HepG2 (cell line): ENCODE results near the gene ARFGEF3. TPM values are rescaled to one million over a fixed set of nuclear protein-coding genes. Genes with fewer than 3 reads are reported as not detected.
A peak's percentile ranks its signal among the peaks of the same experiment; 100 is the strongest.

Source experiments
- AGO2 ChIP-seq: fragments of 200-400 bp; formaldehyde crosslinking; optimal IDR thresholded peaks from 2 replicates; pipeline ENCODE3; 2017; ENCODE audit warnings: mild to moderate bottlenecking, low read depth, low read length, moderate library complexity
- BHLHE40 ChIP-seq: IDR thresholded peaks from 2 replicates; pipeline ENCODE4 v1.6.1; 2011; ENCODE audit warnings: low read length, improper control_type of control experiment
- BRD4 ChIP-seq: sonication (generic); formaldehyde crosslinking; IDR thresholded peaks from 2 replicates; pipeline ENCODE4 v1.4.0; 2020; ENCODE audit warnings: missing genetic modification reagents
- CBX1 ChIP-seq: IDR thresholded peaks from one replicate; pipeline ENCODE4 v1.6.1; 2016; ENCODE audit warnings: antibody characterized with exemption, low read depth
- CCDC6 ChIP-seq: sonication (generic); formaldehyde crosslinking; IDR thresholded peaks from 2 replicates; pipeline ENCODE4 v1.8.1; 2022; ENCODE audit warnings: mild to moderate bottlenecking, missing genetic modification reagents, moderate library complexity
- ELF1 ChIP-seq: sonication (generic); formaldehyde crosslinking; IDR thresholded peaks from 2 replicates; pipeline ENCODE4 v1.4.0; 2020; ENCODE audit warnings: missing genetic modification reagents
- FOXO1 ChIP-seq: sonication (generic); formaldehyde crosslinking; IDR thresholded peaks from 2 replicates; pipeline ENCODE4 v1.4.0; 2020; ENCODE audit warnings: missing genetic modification reagents
- GATAD2A ChIP-seq: IDR thresholded peaks from 2 replicates; pipeline ENCODE4 v1.6.1; 2016
- MXI1 ChIP-seq: IDR thresholded peaks from 3 replicates; pipeline ENCODE4 v1.6.1; 2012; ENCODE audit warnings: low read depth, low read length, inconsistent platforms, borderline replicate concordance
- NRL ChIP-seq: sonication (generic); formaldehyde crosslinking; IDR thresholded peaks from 2 replicates; pipeline ENCODE4 v1.5.0; 2020; ENCODE audit warnings: missing genetic modification reagents, mild to moderate bottlenecking, moderate library complexity, borderline replicate concordance
- POLR2AphosphoS5 ChIP-seq: IDR thresholded peaks from 2 replicates; pipeline ENCODE4 v1.6.1; 2012; ENCODE audit warnings: low read depth, low read length
- SIX4 ChIP-seq: sonication (generic); formaldehyde crosslinking; IDR thresholded peaks from 2 replicates; pipeline ENCODE4 v1.4.0; 2020; ENCODE audit warnings: missing genetic modification reagents
- SMAD3 ChIP-seq: sonication (generic); formaldehyde crosslinking; IDR thresholded peaks from 2 replicates; pipeline ENCODE4 v1.4.0; 2020; ENCODE audit warnings: missing genetic modification reagents
- SMC3 ChIP-seq: IDR thresholded peaks from 2 replicates; pipeline ENCODE4 v1.6.1; 2011; ENCODE audit warnings: low read length, improper control_type of control experiment
- ZFP36 ChIP-seq: fragments of 150-350 bp; IDR thresholded peaks from 2 replicates; pipeline ENCODE4 v1.6.1; 2018; ENCODE audit warnings: borderline replicate concordance, low read length, low read depth; ENCODE audit not compliant: partially characterized antibody
- ZNF121 ChIP-seq: sonication (generic); formaldehyde crosslinking; IDR thresholded peaks from 2 replicates; pipeline ENCODE4 v1.5.0; 2020; ENCODE audit warnings: mild to moderate bottlenecking, missing genetic modification reagents
- ZNF20 ChIP-seq: sonication (generic); formaldehyde crosslinking; IDR thresholded peaks from 2 replicates; pipeline ENCODE4 v1.4.0; 2020; ENCODE audit warnings: mild to moderate bottlenecking, moderate library complexity, missing genetic modification reagents
- ZNF33A ChIP-seq: sonication (generic); formaldehyde crosslinking; IDR thresholded peaks from 2 replicates; pipeline ENCODE4 v1.5.1; 2020; ENCODE audit warnings: missing genetic modification reagents, mild to moderate bottlenecking, moderate library complexity, borderline replicate concordance
- ZNF350 ChIP-seq: sonication (generic); formaldehyde crosslinking; IDR thresholded peaks from 2 replicates; pipeline ENCODE4 v1.4.0; 2020; ENCODE audit warnings: mild to moderate bottlenecking, low read depth, missing genetic modification reagents, borderline replicate concordance
- ZNF432 ChIP-seq: sonication (generic); formaldehyde crosslinking; IDR thresholded peaks from 2 replicates; pipeline ENCODE4 v1.5.0; 2020; ENCODE audit warnings: missing genetic modification reagents, mild to moderate bottlenecking, borderline replicate concordance
- ZNF713 ChIP-seq: sonication (generic); formaldehyde crosslinking; IDR thresholded peaks from 2 replicates; pipeline ENCODE4 v1.4.0; 2020; ENCODE audit warnings: mild to moderate bottlenecking, missing genetic modification reagents
- polyA plus RNA-seq, 8 experiments: library from polyadenylated mRNA; depleted of rRNA in 3 of 8; stranded (reverse) in 7 of 8; unstranded in 1 of 8; fragments of >200 nt; fragmentation: Illumina TruSeq in 4 of 8; extraction: Trizol in 4 of 8; gene quantifications; 2 replicates each; pipeline versions ENCODE4 v1.2.1 to v1.2.3, GENCODE V29; 2011 to 2016; ENCODE audit warnings: low read depth in 4 of 8, missing spikeins in 1 of 8, mixed read lengths in 1 of 8; ENCODE audit not compliant: insufficient read depth in 1 of 8
- total RNA-seq, 5 experiments: library from RNA; depleted of rRNA; stranded (reverse); fragments of >200 nt; fragmentation: Illumina TruSeq; extraction: Trizol; gene quantifications; 2 replicates each; pipeline ENCODE4 v1.2.3, GENCODE V29; 2016; ENCODE audit warnings: low read depth in 1 of 5
- TF ChIP-seq, protein P1 (sequence below): sonication (generic); formaldehyde crosslinking; IDR thresholded peaks from 2 replicates; pipeline ENCODE4 v1.4.0; 2020; ENCODE audit warnings: mild to moderate bottlenecking, missing genetic modification reagents
- TF ChIP-seq, protein P2 (sequence below): IDR thresholded peaks from 2 replicates; pipeline ENCODE4 v1.6.1; 2016; ENCODE audit warnings: low read depth, borderline replicate concordance
- TF ChIP-seq, protein P3 (sequence below): sonication (generic); formaldehyde crosslinking; conservative IDR thresholded peaks from 2 replicates; pipeline ENCODE4 v1.4.0; 2020; ENCODE audit warnings: missing genetic modification reagents
- TF ChIP-seq, protein P4 (sequence below): IDR thresholded peaks from 2 replicates; pipeline ENCODE4 v1.6.1; 2012; ENCODE audit warnings: low read depth, low read length, improper control_type of control experiment
- TF ChIP-seq, protein P5 (sequence below): sonication (generic); formaldehyde crosslinking; IDR thresholded peaks from 2 replicates; pipeline ENCODE4 v1.4.0; 2020; ENCODE audit warnings: missing genetic modification reagents, borderline replicate concordance

Gene ARFGEF3
- total and polyA plus RNA-seq, 2 of the 13 experiments (the other 11 are each of a cell fraction or from before 2014, with no cell fraction given): 0.60 to 2.6 TPM

DNA sequence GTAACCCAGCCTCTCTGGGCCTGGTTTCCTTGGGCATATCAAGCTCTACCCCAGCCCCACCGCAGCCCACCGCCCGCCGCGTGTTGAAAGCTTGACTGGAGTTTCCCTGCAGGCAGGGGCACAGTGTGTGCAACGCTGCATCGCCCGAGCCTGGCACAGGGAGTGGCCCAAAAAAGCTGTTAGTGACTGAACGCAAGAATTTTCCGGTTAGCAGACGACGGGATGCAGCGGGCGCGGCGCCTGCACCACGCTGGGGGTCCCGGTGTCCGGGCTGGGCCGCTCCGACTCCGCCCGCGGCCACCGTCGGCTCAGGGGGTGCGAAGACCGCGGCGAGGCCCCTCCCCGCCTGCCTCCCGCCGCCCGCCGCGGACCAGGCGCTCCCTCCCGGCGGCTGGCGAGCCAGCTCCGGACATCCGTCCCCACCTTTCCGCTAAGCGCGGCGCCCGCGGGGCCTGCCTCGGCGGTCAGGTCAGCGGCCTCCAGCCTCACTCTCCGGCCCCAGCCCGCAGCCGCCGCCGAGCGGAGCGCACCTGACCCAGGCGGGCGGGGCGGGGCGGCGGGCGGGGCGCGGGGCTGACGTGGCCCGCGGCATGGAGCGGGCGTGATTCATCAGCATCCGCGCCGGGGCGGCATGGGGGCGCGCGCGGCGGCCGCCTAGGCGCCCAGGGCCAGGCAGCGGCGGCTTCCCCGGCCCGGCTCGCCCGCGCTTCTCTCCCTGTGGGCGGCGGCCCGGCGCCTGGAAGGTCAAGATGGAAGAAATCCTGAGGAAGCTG, at the start of gene ARFGEF3 (continued):
- TF ChIP-seq, protein P1, sequence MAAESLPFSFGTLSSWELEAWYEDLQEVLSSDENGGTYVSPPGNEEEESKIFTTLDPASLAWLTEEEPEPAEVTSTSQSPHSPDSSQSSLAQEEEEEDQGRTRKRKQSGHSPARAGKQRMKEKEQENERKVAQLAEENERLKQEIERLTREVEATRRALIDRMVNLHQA (CRISPR knock-in tag): no peak
- TF ChIP-seq CBX1 (no peak), ZNF713 (CRISPR knock-in tag) (0 out of 2 replicates have a peak, but pooled peaks have one; percentile 66), SMAD3 (CRISPR knock-in tag) (no peak), ZNF121 (CRISPR knock-in tag) (no peak), BHLHE40 (no peak), GATAD2A (CRISPR knock-in tag) (no peak), ZNF432 (CRISPR knock-in tag) (no peak), ZFP36 (no peak), SIX4 (CRISPR knock-in tag) (no peak), ELF1 (CRISPR knock-in tag) (no peak), ZNF350 (CRISPR knock-in tag) (no peak), ZNF33A (CRISPR knock-in tag) (no peak), MXI1 (0 out of 3 replicates have a peak, but pooled peaks have one; percentile 10), BRD4 (CRISPR knock-in tag) (no peak), FOXO1 (CRISPR knock-in tag) (peak; percentile 9; the same call in 1 of the 2 replicates), POLR2AphosphoS5 (no peak; the same call in 1 of the 2 replicates), CCDC6 (peak; percentile 93), AGO2 (no peak), SMC3 (no peak), ZNF20 (peak; percentile 98), NRL (CRISPR knock-in tag) (peak; percentile 64; the same call in 1 of the 2 replicates)
- TF ChIP-seq, protein P2, sequence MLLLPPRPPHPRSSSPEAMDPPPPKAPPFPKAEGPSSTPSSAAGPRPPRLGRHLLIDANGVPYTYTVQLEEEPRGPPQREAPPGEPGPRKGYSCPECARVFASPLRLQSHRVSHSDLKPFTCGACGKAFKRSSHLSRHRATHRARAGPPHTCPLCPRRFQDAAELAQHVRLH (CRISPR knock-in tag): peak; percentile 39; the same call in 1 of the 2 replicates
- TF ChIP-seq, protein P3, sequence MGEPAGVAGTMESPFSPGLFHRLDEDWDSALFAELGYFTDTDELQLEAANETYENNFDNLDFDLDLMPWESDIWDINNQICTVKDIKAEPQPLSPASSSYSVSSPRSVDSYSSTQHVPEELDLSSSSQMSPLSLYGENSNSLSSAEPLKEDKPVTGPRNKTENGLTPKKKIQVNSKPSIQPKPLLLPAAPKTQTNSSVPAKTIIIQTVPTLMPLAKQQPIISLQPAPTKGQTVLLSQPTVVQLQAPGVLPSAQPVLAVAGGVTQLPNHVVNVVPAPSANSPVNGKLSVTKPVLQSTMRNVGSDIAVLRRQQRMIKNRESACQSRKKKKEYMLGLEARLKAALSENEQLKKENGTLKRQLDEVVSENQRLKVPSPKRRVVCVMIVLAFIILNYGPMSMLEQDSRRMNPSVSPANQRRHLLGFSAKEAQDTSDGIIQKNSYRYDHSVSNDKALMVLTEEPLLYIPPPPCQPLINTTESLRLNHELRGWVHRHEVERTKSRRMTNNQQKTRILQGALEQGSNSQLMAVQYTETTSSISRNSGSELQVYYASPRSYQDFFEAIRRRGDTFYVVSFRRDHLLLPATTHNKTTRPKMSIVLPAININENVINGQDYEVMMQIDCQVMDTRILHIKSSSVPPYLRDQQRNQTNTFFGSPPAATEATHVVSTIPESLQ: no peak
- TF ChIP-seq, protein P4, sequence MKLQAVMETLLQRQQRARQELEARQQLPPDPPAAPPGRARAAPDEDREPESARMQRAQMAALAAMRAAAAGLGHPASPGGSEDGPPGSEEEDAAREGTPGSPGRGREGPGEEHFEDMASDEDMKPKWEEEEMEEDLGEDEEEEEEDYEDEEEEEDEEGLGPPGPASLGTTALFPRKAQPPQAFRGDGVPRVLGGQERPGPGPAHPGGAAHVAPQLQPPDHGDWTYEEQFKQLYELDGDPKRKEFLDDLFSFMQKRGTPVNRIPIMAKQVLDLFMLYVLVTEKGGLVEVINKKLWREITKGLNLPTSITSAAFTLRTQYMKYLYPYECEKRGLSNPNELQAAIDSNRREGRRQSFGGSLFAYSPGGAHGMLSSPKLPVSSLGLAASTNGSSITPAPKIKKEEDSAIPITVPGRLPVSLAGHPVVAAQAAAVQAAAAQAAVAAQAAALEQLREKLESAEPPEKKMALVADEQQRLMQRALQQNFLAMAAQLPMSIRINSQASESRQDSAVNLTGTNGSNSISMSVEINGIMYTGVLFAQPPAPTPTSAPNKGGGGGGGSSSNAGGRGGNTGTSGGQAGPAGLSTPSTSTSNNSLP: no peak
- TF ChIP-seq, protein P5, sequence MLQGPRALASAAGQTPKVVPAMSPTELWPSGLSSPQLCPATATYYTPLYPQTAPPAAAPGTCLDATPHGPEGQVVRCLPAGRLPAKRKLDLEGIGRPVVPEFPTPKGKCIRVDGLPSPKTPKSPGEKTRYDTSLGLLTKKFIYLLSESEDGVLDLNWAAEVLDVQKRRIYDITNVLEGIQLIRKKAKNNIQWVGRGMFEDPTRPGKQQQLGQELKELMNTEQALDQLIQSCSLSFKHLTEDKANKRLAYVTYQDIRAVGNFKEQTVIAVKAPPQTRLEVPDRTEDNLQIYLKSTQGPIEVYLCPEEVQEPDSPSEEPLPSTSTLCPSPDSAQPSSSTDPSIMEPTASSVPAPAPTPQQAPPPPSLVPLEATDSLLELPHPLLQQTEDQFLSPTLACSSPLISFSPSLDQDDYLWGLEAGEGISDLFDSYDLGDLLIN: 0 out of 2 replicates have a peak, but pooled peaks have one; percentile 57
